Uterus (tissue), 4 donors: ENCODE measurements around the gene SF3A2. TPM values are rescaled to one million over a fixed set of nuclear protein-coding genes. Genes with fewer than 3 reads are reported as not detected.

Experiments
- DNase-seq, 2 donors: peaks; one replicate each; pipeline ENCODE4 v3.0.0-alpha.2; 2019 to 2020
- H3K27ac ChIP-seq, 2 donors: fragments of 200-600 bp; sonication (generic); 1 replicate in 1 of 2; 2 replicates in 1 of 2; pipeline ENCODE4 v1.5.1; 2016 to 2018
- H3K27me3 ChIP-seq, 2 donors: fragments of 200-600 bp; sonication (generic); one replicate each; pipeline ENCODE4 v1.5.1; 2018 to 2019; ENCODE audit warnings: control low read depth in 1 of 2
- H3K36me3 ChIP-seq, 2 donors: fragments of 200-600 bp; sonication (generic); one replicate each; pipeline ENCODE4 v1.5.1; 2019; ENCODE audit warnings: control low read depth in 1 of 2
- H3K4me1 ChIP-seq, 2 donors: fragments of 200-600 bp; sonication (generic); one replicate each; pipeline ENCODE4 v1.5.1; 2018 to 2019; ENCODE audit warnings: control low read depth in 1 of 2
- H3K4me3 ChIP-seq, 2 donors: fragments of 200-600 bp; sonication (generic); 1 replicate in 1 of 2; 2 replicates in 1 of 2; pipeline ENCODE4 v1.5.1; 2018 to 2019; ENCODE audit warnings: mild to moderate bottlenecking in 1 of 2
- H3K9me3 ChIP-seq, 2 donors: fragments of 200-600 bp; sonication (generic); one replicate each; pipeline ENCODE4 v1.5.1; 2019; ENCODE audit warnings: control low read depth in 1 of 2
- POLR2A ChIP-seq, 2 donors: fragments of 450-650 bp; IDR thresholded peaks; one replicate each; pipeline ENCODE4 v1.6.1; 2016; ENCODE audit warnings: antibody characterized with exemption in 2 of 2, mild to moderate bottlenecking in 1 of 2, moderate library complexity in 1 of 2
- intact Hi-C: fragments of 100-400 bp; cut with DNase I; formaldehyde crosslinking; loops from one replicate; pipeline ENCODE4 v1.15.1; 2023; ENCODE audit warnings: low total_unique reads
- total RNA-seq, 4 donors: library from RNA; depleted of rRNA in 3 of 4; stranded (reverse); fragments of >200 nt in 3 of 4; gene quantifications; one replicate each; pipeline versions ENCODE4 v1.1.0 to v1.2.4, GENCODE V29; 2014 to 2023
- TF ChIP-seq, protein P1 (sequence below), 4 experiments: fragments of 200-600 bp in 2 of 4; fragments of 450-650 bp in 2 of 4; sonication (generic) in 2 of 4; IDR thresholded peaks; one replicate each; pipeline ENCODE4 v1.5.1; 2016 to 2019; ENCODE audit warnings: antibody characterized with exemption in 4 of 4, mild to moderate bottlenecking in 2 of 4, moderate library complexity in 1 of 4
- donor health status: DM: yes; HTN: yes; CAD: no.

SF3A2 gene
- total RNA-seq, 4 donors from 2014 or later: 33.2 to 107 (median 50.6) TPM

DNA sequence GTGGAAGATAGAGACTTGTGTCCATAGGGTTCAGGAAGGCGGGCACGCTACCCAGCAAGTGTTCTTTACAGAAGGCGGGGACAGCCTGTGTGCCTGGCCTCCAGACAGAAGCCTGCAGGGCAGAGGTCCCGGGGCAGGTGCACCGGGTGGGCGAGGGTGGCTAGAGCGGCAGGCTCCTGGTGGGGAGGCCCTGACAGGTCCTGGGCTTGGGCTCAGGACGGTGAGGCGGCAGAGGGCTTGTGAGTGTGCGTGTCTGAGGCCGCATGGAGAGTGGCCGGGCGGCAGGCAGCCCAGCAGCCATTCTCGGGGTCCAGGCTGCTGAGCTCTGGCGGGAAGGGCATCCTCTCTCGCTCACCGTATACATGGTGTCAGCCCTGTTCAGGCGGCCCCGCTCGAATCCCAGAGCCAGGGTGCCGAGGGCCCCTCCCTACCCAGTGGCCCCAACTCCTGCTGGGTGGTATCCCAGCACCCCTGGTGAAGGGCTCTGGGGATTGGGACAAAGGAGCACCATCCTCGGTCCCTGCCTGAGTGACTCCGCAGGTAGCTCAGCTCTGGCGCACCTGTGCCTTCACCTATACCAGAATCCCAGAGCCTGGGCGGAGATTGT lies 9.5 kb downstream of the SF3A2 start:
- intact Hi-C loops: no loop called here
- H3K36me3 ChIP-seq: no peaks in the 10 kb centered on the region
- H3K27me3 ChIP-seq: peaks cover 0 to 10% of the 10 kb centered on the region in 2 donors
- H3K4me1 ChIP-seq: peaks cover 0 to 11% of the 10 kb centered on the region in 2 donors
- no peak overlapping the region for H3K4me3 ChIP-seq
- no peaks in the 10 kb centered on the region for H3K9me3 ChIP-seq
- H3K27ac ChIP-seq: no peak overlapping the region
- TF ChIP-seq, protein P1, sequence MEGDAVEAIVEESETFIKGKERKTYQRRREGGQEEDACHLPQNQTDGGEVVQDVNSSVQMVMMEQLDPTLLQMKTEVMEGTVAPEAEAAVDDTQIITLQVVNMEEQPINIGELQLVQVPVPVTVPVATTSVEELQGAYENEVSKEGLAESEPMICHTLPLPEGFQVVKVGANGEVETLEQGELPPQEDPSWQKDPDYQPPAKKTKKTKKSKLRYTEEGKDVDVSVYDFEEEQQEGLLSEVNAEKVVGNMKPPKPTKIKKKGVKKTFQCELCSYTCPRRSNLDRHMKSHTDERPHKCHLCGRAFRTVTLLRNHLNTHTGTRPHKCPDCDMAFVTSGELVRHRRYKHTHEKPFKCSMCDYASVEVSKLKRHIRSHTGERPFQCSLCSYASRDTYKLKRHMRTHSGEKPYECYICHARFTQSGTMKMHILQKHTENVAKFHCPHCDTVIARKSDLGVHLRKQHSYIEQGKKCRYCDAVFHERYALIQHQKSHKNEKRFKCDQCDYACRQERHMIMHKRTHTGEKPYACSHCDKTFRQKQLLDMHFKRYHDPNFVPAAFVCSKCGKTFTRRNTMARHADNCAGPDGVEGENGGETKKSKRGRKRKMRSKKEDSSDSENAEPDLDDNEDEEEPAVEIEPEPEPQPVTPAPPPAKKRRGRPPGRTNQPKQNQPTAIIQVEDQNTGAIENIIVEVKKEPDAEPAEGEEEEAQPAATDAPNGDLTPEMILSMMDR (IDR thresholded peaks at IDR 0.05): no peak
- no peak for TF ChIP-seq POLR2A (IDR thresholded peaks at IDR 0.05)
- DNase-seq: no peak

DNA sequence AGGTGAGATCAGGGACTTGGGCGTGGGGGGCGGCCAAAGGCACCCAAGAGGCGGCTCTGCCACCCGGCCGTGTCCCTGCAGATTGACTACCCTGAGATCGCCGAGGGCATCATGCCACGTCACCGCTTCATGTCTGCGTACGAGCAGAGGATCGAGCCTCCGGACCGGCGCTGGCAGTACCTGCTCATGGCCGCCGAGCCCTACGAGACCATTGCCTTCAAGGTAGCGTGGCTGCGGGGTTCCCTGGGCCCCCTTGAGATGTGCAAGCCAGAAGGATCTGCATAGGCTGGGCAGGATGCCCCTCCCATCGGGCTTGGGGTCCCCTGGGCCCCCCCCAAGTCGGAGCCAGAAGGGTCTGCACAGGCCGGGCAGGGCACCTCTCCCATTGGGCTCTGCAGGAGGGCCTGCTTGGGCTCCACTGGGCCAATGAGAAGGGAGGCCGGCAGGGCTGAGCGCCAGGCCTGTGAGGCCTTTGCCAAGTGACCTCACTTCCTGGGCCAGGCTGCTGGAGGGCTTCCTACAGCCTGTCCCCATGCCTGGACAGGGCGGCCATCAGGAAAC lies 10.3 kb downstream of the SF3A2 start:
- Histone ChIP-seq H3K36me3 (no peaks in the 10 kb centered on the region), H3K9me3 (no peaks in the 10 kb centered on the region), H3K4me3 (no peak overlapping the region), H3K27me3 (peaks cover 0 to 15% of the 10 kb centered on the region in 2 donors), H3K4me1 (peaks cover 0 to 13% of the 10 kb centered on the region in 2 donors), H3K27ac (no peak overlapping the region)
- DNase-seq: peak in 1 of 2 donors; percentile 60
- intact Hi-C loops: no loop called here
- TF ChIP-seq, protein P1 (IDR thresholded peaks at IDR 0.05): no peak
- TF ChIP-seq POLR2A (IDR thresholded peaks at IDR 0.05): no peak

DNA sequence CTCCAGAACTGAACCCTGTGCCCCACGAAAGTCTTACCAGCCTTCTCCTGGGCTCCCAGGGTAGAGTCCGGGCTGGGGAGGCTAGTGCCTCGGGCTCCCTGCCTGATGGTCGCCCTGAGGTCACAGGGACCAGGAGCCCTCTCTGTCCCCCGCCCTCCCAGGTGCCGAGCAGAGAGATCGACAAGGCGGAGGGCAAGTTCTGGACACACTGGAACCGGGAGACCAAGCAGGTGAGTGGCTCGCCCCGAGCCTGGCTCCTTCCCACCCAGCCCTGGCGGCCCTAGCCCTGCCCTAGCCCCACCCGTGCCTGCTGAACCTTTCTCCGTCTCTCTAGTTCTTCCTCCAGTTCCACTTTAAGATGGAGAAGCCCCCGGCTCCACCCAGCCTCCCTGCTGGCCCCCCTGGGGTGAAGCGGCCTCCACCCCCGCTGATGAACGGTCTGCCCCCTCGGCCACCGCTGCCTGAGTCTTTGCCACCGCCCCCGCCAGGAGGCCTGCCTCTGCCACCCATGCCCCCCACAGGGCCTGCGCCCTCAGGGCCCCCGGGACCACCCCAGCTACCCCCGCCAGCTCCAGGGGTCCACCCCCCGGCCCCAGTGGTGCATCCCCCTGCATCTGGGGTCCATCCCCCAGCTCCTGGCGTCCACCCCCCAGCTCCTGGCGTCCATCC lies 10.9 kb downstream of the SF3A2 start:
- no peaks in the 10 kb centered on the region for H3K36me3 ChIP-seq
- no peaks in the 10 kb centered on the region for H3K9me3 ChIP-seq
- H3K27me3 ChIP-seq: peaks cover 0 to 22% of the 10 kb centered on the region in 2 donors
- intact Hi-C loops: no loop called here
- TF ChIP-seq, protein P1 (IDR thresholded peaks at IDR 0.05): no peak
- no peak for TF ChIP-seq POLR2A (IDR thresholded peaks at IDR 0.05)
- DNase-seq: no peak
- H3K27ac ChIP-seq: no peak overlapping the region
- no peak overlapping the region for H3K4me3 ChIP-seq
- peaks cover 0 to 19% of the 10 kb centered on the region in 2 donors for H3K4me1 ChIP-seq

DNA sequence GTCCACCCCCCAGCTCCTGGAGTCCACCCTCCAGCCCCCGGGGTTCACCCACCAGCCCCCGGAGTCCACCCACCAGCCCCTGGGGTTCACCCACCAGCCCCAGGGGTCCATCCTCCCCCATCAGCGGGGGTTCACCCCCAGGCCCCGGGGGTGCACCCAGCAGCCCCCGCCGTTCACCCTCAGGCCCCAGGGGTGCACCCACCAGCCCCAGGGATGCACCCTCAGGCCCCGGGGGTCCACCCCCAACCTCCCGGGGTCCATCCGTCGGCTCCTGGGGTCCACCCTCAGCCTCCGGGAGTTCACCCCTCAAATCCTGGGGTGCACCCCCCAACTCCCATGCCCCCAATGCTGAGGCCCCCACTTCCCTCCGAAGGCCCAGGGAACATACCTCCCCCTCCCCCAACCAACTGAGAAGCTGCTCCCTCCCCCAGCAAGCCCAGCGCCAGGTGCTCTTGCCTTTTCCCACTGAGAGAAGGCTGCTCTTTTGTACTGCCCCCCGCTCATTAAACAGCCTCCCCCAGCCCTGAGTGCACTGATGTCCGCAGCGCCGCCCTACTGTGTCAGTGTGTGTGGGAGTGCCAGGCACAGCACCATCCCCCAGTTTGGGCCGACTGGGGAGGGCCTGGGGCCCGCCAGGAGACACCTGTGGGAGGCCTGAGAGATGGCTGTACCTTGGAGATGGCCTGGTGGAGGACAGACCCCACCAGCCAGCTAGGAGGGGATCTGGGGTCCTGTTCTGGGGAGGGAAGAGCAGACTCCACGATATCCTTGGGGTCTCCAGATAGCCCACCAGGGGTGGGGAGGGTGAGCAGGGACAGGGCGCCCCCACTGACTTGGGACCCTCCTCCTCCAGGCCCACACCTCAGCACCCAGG lies 11.7 kb downstream of the SF3A2 start:
- peaks cover 0 to 25% of the 10 kb centered on the region in 2 donors for H3K27me3 ChIP-seq
- DNase-seq: no peak
- H3K4me1 ChIP-seq: peaks cover 0 to 27% of the 10 kb centered on the region in 2 donors
- H3K9me3 ChIP-seq: no peaks in the 10 kb centered on the region
- no peaks in the 10 kb centered on the region for H3K36me3 ChIP-seq
- no peak overlapping the region for H3K27ac ChIP-seq
- intact Hi-C loops: no loop called here
- no peak for TF ChIP-seq POLR2A (IDR thresholded peaks at IDR 0.05)
- TF ChIP-seq, protein P1 (IDR thresholded peaks at IDR 0.05): no peak
- no peak overlapping the region for H3K4me3 ChIP-seq
